NCI-H2196 treated with DMSO at 0.1 percent for 48 hours (cell line): ENCODE data around the gene GCSAM.
"Not testable (repeated sequence)": the region's sequence is repeated elsewhere in the genome, so short reads cannot be mapped to it uniquely, and the experiment has no call there.

Experiments
- DNase-seq: peaks from one replicate; lab custom pipeline; 2025; ENCODE audit not compliant: unreplicated experiment; lab: John Stamatoyannopoulos, UW

Gene GCSAM

DNA sequence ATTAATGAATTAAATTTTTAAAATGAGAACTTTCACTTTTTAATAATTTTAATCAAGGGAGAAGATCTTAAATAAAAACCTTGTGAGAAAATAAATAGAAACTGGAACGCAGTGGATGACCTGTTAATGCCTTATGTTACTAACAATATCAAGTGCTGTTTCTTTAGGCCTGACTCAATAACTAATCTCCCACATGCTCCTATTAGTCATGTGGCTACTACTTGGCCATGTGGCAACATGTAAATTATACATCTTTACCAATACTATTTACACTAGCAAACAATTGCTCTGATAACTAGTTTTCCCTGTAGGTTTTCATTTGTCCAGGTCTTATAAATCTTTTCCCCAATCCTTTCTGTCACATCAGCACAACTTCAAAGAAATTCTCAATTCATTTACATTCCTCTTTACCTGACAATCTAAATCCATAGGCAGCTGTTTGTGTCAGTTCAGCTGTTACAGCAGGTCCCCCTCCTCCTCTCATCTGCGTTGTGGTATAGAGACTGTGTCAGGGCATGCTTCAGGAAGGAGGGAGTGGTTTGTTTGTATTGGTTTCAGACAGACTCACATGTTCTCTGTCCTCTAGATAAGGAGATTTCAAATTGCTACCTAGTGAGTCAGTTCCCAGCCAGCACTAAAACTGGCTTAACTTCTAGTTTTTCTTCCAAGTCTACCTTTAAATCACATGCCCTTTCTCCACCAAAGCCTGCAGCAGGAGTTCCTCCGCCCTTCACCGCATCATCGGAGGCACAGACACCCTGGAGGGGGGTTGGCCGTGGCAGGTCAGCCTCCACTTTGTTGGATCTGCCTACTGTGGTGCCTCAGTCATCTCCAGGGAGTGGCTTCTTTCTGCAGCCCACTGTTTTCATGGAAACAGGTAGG is 58.2 kb downstream of the GCSAM start:
- DNase-seq, result peak; percentile 60

- DNase-seq, result no peak
These were observed 59.0 kb downstream of the GCSAM start for GRCh38 chr3:112074006-112074405.

DNA sequence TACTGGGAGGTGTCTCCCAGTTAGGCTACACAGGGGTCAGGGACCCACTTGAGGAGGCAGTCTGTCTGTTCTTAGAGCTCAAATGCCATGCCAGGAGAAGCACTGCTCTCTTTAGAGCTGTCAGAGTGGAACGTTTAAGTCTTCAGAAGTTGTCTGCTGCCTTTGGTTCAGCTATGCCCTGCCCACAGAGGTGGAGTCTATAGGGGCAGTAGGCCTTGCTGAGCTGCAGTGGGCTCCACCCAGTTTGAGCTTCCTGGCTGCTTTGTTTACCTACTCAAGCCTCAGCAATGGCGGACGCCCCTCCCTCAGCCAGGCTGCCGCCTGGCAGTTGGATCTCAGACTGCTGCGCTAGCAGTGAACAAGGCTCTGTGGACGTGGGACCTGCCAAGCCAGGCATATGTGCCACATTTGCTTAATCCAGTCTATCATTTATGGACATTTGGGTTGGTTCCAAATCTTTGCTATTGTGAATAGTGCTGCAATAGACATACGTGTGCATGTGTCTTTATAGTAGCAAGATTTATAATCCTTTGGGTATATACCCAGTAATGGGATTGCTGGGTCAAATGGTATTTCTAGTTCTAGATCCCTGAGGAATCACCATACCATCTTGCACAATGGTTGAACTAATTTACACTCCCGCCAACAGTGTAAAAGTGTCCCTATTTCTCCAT is 60.5 kb downstream of the GCSAM start:
- DNase-seq, result not testable (repeated sequence)
